H1 (cell line): Measurements from ENCODE around the gene NCF4. TPM values are rescaled to one million over a fixed set of nuclear protein-coding genes. Genes with fewer than 3 reads are reported as not detected.

Source experiments
- ASH2L ChIP-seq: fragments of 200-600, 300-600 bp; sonication (generic); IDR thresholded peaks from one replicate; pipeline ENCODE4 v1.7.1; 2017; ENCODE audit warnings: low read length
- CHD1 ChIP-seq: IDR thresholded peaks from 2 replicates; pipeline ENCODE4 v1.6.1; 2012; ENCODE audit warnings: low read depth, low read length, improper control_type of control experiment
- CREB1 ChIP-seq: IDR thresholded peaks from 2 replicates; pipeline ENCODE4 v1.6.1; 2012; ENCODE audit warnings: inconsistent platforms
- E2F6 ChIP-seq: IDR thresholded peaks from 2 replicates; pipeline ENCODE4 v1.6.1; 2012; ENCODE audit warnings: inconsistent platforms
- JUN ChIP-seq: IDR thresholded peaks from 2 replicates; pipeline ENCODE4 v1.6.1; 2011; ENCODE audit warnings: low read depth, mild to moderate bottlenecking, improper control_type of control experiment, low read length
- MAFK ChIP-seq: IDR thresholded peaks from 2 replicates; pipeline ENCODE4 v1.6.1; 2012; ENCODE audit warnings: low read depth, mild to moderate bottlenecking, improper control_type of control experiment, low read length
- POLR2A ChIP-seq, 2 experiments: IDR thresholded peaks; 1 replicate in 1 of 2; 2 replicates in 1 of 2; pipeline ENCODE4 v1.6.1; 2011; ENCODE audit warnings: low read depth in 2 of 2, low read length in 2 of 2, mild to moderate bottlenecking in 2 of 2; ENCODE audit errors: control extremely low read depth in 1 of 2
- SAP30 ChIP-seq: fragments of 300-600 bp; sonication (generic); IDR thresholded peaks from 2 replicates; pipeline ENCODE4 v1.7.1; 2012; ENCODE audit warnings: low read length, moderate library complexity, mild to moderate bottlenecking, inconsistent platforms; ENCODE audit not compliant: insufficient read depth, insufficient replicate concordance
- SIX5 ChIP-seq: IDR thresholded peaks from 2 replicates; pipeline ENCODE4 v1.6.1; 2011; ENCODE audit warnings: mild to moderate bottlenecking, low read depth, low read length
- TAF1 ChIP-seq: IDR thresholded peaks from 2 replicates; pipeline ENCODE4 v1.6.1; 2011; ENCODE audit warnings: mild to moderate bottlenecking, low read depth, low read length
- polyA plus RNA-seq, 7 experiments: library from polyadenylated mRNA; depleted of rRNA in 3 of 7; stranded (reverse) in 5 of 7; unstranded in 2 of 7; fragments of >200 nt in 5 of 7; fragments of 200-250 nt in 2 of 7; gene quantifications; 1 replicate in 5 of 7; 2 replicates in 1 of 7; 4 replicates in 1 of 7; pipeline versions ENCODE4 v1.2.1 to v1.2.3, GENCODE V29; 2011 to 2013; ENCODE audit warnings: missing spikeins in 2 of 7, mixed read lengths in 2 of 7
- total RNA-seq: library from RNA; stranded (reverse); fragmentation: NEBNext Ultra II Directional; extraction: Animal tissue kit (Norgen Biotek cat#: 25700); gene quantifications from 2 replicates; pipeline ENCODE4 v1.2.1, GENCODE V29; 2021
- TF ChIP-seq, protein P1 (sequence below): fragments of 300-600 bp; sonication (generic); IDR thresholded peaks from 2 replicates; pipeline ENCODE4 v1.7.1; 2012; ENCODE audit warnings: low read length, moderate library complexity, mild to moderate bottlenecking, inconsistent platforms; ENCODE audit not compliant: insufficient replicate concordance
- TF ChIP-seq, protein P2 (sequence below): IDR thresholded peaks from 2 replicates; pipeline ENCODE4 v1.6.1; 2011; ENCODE audit warnings: low read depth, mild to moderate bottlenecking, low read length; ENCODE audit not compliant: insufficient read depth

The NCF4 gene
- total and polyA plus RNA-seq, 2 of the 8 experiments (the other 6 are each of a cell fraction or from before 2014, with no cell fraction given) = 0.20 TPM; not detected in 1

DNA sequence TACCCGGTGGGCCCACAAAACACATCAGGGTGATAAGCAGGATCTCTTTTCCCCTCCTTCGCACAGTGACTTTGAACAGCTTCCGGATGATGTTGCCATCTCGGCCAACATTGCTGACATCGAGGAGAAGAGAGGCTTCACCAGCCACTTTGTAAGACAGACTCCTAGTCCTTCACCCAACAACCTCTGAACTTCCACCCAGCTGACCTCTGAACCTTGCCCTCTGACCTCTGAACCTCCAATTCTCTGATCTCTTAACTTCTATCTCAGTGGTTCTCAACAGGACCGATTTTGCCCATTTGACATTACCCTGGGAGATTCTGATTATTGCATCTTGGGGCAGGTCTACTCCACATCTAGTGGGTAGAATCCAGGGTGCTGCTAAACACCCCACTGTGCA, 3.2 kb downstream of the NCF4 start (continued):
- TF ChIP-seq, protein P1, sequence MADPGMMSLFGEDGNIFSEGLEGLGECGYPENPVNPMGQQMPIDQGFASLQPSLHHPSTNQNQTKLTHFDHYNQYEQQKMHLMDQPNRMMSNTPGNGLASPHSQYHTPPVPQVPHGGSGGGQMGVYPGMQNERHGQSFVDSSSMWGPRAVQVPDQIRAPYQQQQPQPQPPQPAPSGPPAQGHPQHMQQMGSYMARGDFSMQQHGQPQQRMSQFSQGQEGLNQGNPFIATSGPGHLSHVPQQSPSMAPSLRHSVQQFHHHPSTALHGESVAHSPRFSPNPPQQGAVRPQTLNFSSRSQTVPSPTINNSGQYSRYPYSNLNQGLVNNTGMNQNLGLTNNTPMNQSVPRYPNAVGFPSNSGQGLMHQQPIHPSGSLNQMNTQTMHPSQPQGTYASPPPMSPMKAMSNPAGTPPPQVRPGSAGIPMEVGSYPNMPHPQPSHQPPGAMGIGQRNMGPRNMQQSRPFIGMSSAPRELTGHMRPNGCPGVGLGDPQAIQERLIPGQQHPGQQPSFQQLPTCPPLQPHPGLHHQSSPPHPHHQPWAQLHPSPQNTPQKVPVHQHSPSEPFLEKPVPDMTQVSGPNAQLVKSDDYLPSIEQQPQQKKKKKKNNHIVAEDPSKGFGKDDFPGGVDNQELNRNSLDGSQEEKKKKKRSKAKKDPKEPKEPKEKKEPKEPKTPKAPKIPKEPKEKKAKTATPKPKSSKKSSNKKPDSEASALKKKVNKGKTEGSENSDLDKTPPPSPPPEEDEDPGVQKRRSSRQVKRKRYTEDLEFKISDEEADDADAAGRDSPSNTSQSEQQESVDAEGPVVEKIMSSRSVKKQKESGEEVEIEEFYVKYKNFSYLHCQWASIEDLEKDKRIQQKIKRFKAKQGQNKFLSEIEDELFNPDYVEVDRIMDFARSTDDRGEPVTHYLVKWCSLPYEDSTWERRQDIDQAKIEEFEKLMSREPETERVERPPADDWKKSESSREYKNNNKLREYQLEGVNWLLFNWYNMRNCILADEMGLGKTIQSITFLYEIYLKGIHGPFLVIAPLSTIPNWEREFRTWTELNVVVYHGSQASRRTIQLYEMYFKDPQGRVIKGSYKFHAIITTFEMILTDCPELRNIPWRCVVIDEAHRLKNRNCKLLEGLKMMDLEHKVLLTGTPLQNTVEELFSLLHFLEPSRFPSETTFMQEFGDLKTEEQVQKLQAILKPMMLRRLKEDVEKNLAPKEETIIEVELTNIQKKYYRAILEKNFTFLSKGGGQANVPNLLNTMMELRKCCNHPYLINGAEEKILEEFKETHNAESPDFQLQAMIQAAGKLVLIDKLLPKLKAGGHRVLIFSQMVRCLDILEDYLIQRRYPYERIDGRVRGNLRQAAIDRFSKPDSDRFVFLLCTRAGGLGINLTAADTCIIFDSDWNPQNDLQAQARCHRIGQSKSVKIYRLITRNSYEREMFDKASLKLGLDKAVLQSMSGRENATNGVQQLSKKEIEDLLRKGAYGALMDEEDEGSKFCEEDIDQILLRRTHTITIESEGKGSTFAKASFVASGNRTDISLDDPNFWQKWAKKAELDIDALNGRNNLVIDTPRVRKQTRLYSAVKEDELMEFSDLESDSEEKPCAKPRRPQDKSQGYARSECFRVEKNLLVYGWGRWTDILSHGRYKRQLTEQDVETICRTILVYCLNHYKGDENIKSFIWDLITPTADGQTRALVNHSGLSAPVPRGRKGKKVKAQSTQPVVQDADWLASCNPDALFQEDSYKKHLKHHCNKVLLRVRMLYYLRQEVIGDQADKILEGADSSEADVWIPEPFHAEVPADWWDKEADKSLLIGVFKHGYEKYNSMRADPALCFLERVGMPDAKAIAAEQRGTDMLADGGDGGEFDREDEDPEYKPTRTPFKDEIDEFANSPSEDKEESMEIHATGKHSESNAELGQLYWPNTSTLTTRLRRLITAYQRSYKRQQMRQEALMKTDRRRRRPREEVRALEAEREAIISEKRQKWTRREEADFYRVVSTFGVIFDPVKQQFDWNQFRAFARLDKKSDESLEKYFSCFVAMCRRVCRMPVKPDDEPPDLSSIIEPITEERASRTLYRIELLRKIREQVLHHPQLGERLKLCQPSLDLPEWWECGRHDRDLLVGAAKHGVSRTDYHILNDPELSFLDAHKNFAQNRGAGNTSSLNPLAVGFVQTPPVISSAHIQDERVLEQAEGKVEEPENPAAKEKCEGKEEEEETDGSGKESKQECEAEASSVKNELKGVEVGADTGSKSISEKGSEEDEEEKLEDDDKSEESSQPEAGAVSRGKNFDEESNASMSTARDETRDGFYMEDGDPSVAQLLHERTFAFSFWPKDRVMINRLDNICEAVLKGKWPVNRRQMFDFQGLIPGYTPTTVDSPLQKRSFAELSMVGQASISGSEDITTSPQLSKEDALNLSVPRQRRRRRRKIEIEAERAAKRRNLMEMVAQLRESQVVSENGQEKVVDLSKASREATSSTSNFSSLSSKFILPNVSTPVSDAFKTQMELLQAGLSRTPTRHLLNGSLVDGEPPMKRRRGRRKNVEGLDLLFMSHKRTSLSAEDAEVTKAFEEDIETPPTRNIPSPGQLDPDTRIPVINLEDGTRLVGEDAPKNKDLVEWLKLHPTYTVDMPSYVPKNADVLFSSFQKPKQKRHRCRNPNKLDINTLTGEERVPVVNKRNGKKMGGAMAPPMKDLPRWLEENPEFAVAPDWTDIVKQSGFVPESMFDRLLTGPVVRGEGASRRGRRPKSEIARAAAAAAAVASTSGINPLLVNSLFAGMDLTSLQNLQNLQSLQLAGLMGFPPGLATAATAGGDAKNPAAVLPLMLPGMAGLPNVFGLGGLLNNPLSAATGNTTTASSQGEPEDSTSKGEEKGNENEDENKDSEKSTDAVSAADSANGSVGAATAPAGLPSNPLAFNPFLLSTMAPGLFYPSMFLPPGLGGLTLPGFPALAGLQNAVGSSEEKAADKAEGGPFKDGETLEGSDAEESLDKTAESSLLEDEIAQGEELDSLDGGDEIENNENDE = no peak
- TF ChIP-seq CREB1 = no peak
- no peak for TF ChIP-seq SAP30
- TF ChIP-seq JUN = no peak
- TF ChIP-seq TAF1 = no peak
- no peak for TF ChIP-seq SIX5
- no peak for TF ChIP-seq MAFK
- no peak for TF ChIP-seq CHD1
- no peak for TF ChIP-seq E2F6
- TF ChIP-seq, protein P2, sequence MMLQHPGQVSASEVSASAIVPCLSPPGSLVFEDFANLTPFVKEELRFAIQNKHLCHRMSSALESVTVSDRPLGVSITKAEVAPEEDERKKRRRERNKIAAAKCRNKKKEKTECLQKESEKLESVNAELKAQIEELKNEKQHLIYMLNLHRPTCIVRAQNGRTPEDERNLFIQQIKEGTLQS = no peak
- no peak for TF ChIP-seq ASH2L
- TF ChIP-seq POLR2A (IDR thresholded peaks at IDR 0.05; ENCODE audit: control extremely low read depth in 1 of 2, low read depth in 2 of 2, low read length in 2 of 2) = no peak
